Stimulated activated CD8-positive, alpha-beta memory T cell treated with anti-CD3 and anti-CD28 coated beads, Interleukin-7, amount 100 ng/mL, for 1 hour (primary cell): ENCODE measurements around the gene LUC7L2.
"Not testable (repeated sequence)": the region's sequence is repeated elsewhere in the genome, so short reads cannot be mapped to it uniquely, and the experiment has no call there.

Experiments used
- DNase-seq, 2 donors: peaks; one replicate each; pipeline ENCODE4 v3.0.0-alpha.2; 2020; ENCODE audit warnings: low read depth in 2 of 2

LUC7L2 gene

GRCh38 chr7:139450851-139451250, 91.2 kb downstream of the LUC7L2 start:
- DNase-seq, result no peak

- no peak for DNase-seq
These were observed 91.9 kb downstream of the LUC7L2 start for GRCh38 chr7:139451638-139452037.

DNA sequence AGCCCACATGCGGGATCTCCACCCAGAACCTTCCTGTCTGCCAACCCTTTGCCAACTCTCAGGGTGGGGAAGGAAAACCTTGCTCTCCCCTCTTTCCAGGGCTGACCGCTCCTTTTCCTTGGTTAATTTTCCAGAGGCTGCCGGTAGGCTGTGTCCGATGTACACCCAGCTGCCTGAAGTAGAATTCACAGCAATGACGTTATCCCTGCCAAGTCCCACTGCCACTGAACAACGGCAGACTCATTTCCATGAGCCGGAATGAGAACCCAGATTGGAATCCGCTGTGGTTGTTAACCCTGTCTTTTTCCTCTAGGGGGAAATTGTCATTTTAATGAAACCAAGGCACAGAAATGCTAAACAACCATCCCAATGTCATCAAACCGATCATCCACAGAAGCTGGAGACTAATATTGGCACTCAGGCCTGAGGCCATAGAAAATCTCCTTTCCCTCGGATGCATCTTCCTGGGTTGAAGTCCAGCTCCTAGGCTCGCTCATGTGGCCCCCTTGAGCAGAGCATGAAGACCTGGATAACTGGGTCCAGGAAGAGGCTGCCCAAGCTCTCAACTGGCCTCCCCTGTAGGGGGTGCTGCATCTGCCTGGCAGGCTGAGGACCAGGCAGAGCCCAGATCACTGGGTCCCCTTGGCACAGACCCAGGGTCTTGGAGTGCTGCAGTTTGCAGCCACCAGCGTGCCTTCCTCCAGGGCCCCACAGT, 93.4 kb downstream of the LUC7L2 start:
- no peak for DNase-seq

DNA sequence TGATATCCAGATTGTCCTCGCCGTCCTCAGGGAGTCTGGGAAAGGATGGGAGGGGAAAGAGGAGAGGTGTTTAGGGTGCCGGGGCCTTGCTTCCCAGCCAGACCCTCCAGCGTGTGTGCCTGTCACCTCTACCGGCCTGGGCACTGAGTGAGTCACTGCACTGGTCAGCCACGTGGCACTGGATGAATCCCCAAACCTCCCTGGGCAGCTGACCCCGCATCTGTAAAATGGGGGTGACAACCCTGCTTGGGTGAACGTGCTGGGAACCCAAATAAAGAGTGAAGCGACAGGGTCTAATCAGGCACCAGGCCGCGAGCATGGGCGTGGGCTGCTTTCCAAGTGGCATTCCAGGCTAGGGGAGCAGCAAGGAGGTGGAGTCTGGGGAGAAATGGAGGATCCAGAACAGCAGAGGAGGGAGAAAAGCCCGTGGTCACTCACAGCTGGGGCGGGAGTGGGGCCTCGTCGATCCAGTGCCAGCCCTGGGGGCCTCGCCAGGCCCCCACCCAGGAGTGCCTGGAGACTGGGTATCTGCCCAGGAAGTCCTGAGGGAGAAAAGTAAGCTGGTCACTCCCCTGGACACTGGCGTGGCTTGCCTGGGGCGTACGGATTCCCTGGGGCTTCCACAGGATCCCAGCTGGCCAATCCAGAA, 94.1 kb downstream of the LUC7L2 start:
- DNase-seq, result no peak

DNA sequence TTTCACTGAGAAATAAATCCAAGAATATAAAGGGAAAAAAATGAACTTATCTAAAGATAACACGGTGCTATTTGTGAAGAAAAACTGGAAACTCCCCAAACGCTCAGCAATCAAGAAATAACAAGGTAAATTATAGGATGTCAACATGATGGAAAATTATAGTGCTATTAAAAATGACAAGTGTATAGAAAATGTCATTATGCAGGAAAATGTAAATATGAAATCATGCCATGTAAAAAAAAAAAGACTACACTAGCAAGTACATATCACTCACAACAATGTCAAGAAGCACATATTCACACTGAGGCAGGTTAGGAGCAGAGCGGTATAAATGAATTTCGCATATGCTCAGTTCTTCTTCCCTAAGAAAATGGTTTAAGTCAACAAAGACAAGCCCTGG, 96.1 kb downstream of the LUC7L2 start:
- DNase-seq, result no peak

DNA sequence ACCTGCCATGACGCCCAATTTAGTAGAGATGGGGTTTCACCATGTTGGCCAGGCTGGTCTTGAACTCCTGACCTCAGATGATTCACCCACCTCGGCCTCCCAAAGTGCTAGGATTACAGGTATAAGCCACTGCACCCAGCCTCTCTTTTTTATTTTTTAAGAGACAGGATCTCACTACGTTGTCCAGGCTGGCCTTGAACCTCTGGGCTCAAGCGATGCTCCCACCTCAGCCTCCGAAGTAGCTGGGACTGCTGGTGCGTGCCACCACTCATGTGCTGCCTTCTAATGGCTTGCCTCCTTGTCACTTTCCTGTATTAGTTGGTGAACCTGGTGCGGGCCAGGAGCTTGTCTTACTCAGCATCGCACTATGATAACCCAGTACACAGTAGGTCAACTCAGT, 96.8 kb downstream of the LUC7L2 start:
- DNase-seq, result no peak

DNA sequence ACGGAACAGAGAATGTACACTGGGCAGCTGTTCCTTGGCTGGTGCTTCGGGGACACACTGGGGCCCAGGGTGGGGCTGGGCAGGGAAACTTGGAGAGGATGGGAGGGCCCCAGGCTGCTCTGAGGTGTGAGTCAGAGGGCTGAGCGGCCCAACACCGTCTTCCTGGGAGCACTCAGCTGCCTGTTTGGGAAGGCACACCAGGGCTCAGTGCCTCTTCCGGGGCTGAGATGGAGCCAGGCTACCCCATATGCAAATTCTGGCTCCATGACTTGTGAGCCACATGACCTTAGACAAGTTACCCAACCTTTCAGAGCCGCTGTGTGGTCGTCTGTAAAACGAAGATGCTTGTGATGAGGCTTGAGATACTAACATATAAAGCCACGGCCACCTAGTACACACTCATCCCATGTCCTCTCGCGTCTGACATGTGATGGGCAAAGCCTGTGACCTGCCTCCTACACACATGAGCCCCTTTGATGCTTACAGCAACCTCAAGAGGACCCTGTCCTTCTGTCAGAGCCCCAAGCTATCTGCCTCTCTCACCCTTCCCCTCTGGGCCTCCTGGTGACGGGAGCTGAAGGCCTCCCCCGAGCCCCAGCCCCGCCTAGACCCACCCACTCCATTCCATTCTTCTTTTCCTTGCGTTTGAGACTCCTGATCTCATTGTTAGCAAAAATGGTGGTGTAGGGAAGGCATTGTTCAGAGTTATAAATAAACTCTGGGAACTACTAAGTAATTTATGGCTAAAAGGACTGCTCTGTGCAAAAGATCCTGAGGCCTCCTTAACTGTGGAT, 97.7 kb downstream of the LUC7L2 start:
- DNase-seq, result no peak

DNA sequence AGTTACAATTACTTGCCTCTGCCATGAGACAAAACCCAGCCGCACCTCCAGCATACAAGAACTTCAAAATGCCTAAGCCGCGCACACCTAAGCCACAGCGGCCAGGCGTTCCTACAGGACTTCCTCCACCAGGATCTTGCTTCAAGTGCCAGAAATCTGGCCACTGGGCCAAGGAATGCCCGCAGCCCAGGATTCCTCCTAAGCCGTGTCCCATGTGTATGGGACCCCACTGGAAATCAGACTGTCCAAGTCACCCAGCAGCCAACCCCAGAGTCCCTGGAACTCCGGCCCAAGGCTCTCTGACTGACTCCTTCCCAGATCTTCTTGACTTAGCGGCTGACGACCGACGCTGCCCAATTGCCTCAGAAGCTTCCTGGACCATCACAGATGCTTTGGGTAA, 103.7 kb downstream of the LUC7L2 start:
- DNase-seq, result not testable (repeated sequence)

GRCh38 chr7:139464511-139464910, 104.8 kb downstream of the LUC7L2 start:
- not testable (repeated sequence) for DNase-seq

GRCh38 chr7:139465072-139465471, 105.4 kb downstream of the LUC7L2 start:
- not testable (repeated sequence) for DNase-seq

GRCh38 chr7:139467729-139468128, 108.0 kb downstream of the LUC7L2 start:
- DNase-seq, result not testable (repeated sequence)

DNA sequence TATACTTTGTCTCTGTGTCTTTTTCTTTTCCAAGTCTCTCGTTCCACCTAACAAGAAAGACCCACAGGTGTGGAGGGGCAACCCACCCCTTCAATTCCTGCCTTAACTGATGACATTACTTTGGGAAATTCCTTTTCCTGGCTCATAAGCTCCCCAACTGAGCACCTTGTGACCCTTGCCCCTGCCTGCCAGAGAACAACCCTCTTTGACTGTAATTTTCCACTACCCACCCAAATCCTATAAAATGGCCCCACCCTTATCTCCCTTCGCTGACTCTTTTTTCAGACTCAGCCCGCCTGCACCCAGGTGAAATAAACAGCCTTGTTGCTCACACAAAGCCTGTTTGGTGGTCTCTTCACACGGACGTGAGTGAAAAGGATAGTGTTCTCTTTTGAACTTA, 108.6 kb downstream of the LUC7L2 start:
- not testable (repeated sequence) for DNase-seq

- no peak for DNase-seq
These were observed 112.2 kb downstream of the LUC7L2 start for GRCh38 chr7:139471740-139472353.
